ENCODE measurements around the gene FBXO21.
"Not testable (repeated sequence)": the region's sequence is repeated elsewhere in the genome, so short reads cannot be mapped to it uniquely, and the experiment has no call there.

Gene FBXO21, protein sequence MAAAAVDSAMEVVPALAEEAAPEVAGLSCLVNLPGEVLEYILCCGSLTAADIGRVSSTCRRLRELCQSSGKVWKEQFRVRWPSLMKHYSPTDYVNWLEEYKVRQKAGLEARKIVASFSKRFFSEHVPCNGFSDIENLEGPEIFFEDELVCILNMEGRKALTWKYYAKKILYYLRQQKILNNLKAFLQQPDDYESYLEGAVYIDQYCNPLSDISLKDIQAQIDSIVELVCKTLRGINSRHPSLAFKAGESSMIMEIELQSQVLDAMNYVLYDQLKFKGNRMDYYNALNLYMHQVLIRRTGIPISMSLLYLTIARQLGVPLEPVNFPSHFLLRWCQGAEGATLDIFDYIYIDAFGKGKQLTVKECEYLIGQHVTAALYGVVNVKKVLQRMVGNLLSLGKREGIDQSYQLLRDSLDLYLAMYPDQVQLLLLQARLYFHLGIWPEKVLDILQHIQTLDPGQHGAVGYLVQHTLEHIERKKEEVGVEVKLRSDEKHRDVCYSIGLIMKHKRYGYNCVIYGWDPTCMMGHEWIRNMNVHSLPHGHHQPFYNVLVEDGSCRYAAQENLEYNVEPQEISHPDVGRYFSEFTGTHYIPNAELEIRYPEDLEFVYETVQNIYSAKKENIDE

DNA sequence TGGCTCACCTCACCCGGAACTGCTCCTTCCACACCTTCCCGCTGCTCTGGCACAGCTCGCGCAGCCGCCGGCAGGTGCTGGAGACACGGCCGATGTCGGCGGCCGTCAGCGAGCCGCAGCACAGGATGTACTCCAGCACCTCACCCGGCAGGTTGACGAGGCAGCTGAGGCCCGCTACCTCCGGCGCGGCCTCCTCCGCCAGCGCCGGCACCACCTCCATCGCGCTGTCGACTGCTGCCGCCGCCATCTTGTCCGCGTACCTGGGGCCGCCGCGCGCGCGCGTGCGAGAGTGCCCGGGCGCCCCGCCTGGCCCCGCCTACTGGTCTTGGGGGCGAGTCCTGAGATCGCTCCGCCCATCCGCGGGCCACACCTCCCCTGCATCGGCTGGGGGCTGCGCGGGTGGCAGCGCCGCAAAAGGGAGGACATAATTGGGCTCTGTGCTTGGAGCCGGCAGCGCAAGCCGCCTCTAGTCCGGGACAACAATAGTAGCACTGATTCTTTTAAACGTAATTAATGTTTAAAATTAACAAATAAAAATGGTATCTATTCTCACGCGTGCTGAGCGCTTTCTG, at the start of gene FBXO21:
FBXO21 (minus strand) TSS at position 261 of the 572 bp plus-strand sequence; CDS start at position 247, 14 bp downstream.
- TF ChIP-seq Cebpa-rat (IDR thresholded peaks at IDR 0.05) = no peak
- Histone ChIP-seq H4K20me1 (peaks cover 0 to 33% (median 16%) of the 10 kb centered on the region in 11 experiments; a peak in 15 of 22 replicates), H3K4me3 (peak within 1 kb of the TSS; percentile 84 to 96 (median 91)), H3K4me1 (peaks cover 13 to 20% (median 16%) of the 10 kb centered on the region in 10 experiments), H3K9ac (peak within 1 kb of the TSS; percentile 86 to 93 (median 90)), H3K27ac (peak within 1 kb of the TSS; percentile 78 to 90 (median 84)), H3K36me3 (peaks cover 17 to 38% (median 32%) of the 10 kb centered on the region in 11 experiments), H3K4me2 (peak within 1 kb of the TSS; percentile 77 to 94 (median 89)), H3K27me3 (no peaks in the 10 kb centered on the region), H3K9me3 (replicated peaks in 1 of 11) (peaks cover 0 to 10% (median 6%) of the 10 kb centered on the region in 11 experiments; a peak in 4 of 22 replicates)

DNA sequence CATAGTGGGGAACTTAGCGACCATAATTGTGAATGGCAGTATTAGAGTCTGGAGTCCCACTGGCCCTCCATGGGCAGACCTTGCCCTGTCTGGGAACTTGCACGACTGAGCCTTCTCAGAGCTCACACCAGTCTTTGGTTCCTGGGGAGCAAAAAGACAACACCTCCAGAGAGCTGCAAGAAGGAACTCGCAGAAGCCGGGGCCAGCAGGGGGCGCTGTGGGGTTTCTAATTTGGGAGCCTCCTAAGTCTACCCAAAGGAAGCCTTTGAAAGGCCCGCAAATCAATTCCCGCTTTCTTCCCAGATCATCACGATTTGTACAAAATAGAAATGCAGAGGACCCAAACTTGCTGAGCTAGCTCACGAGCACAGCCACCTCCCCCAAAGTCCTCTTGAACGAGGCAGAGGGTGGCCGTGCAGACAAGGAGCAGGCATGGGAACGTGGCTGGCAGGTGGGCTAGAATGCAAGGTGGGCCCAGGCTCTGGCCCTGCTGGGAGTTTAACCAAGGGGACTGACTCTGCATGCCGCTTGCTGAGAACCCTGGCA, 46.3 kb upstream of the FBXO21 start:
- Histone ChIP-seq H3K4me2 (no peak overlapping the region), H4K20me1 (no peaks in the 10 kb centered on the region), H3K9me3 (replicated peaks in 1 of 11) (no peaks in the 10 kb centered on the region), H3K27ac (no peak overlapping the region), H3K4me3 (no peak overlapping the region), H3K4me1 (no peaks in the 10 kb centered on the region), H3K27me3 (no peaks in the 10 kb centered on the region), H3K9ac (no peak overlapping the region), H3K36me3 (no peaks in the 10 kb centered on the region)
- no peak for TF ChIP-seq Cebpa-rat (IDR thresholded peaks at IDR 0.05)

DNA sequence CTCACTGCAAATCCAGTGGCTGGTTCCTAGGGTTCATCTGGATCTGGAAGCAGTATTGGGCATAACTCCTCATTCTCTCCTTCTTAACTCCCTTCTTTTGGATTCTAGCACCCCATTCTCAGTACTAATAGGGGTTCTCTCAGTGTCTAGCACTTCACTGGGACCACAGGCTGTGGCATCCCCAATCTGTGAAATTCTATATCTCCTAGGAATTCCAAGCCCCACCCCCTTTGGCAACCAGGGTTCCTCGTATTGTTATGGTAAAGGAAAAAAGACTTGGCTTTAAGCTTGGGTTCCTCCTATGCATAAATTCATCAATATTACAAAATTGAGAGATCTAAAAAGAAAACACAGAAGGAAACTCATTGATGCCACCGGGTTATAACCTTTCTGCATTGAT, 45.0 kb upstream of the FBXO21 start:
- no peak for TF ChIP-seq Cebpa-rat (IDR thresholded peaks at IDR 0.05)
- Histone ChIP-seq H3K27me3 (no peaks in the 10 kb centered on the region), H3K4me1 (no peaks in the 10 kb centered on the region), H3K9ac (no peak overlapping the region), H3K36me3 (no peaks in the 10 kb centered on the region), H3K27ac (no peak overlapping the region), H4K20me1 (no peaks in the 10 kb centered on the region), H3K9me3 (replicated peaks in 1 of 11) (no peaks in the 10 kb centered on the region), H3K4me2 (no peak overlapping the region), H3K4me3 (no peak overlapping the region)

DNA sequence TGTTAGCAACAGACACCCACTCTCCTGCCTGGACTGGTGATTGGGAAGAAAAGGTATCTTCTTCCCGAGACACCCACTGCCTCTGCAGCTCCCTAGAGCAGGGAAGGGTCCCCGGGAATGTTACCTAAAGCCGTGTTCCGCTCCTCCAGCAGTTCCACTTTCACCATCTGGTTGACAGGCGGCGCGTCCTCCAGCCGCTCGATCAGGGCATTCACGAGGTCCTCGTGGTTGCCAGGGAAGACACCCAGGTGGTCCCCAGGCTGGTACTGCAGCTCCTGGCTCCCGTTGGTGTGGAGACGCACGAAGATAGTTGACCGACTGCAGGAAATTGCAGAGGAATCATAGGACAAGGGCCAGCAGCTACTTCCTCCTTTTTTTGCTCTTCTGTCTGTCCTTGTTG, 44.2 kb upstream of the FBXO21 start:
- Histone ChIP-seq H3K4me2 (no peak overlapping the region), H3K4me3 (no peak overlapping the region), H3K36me3 (no peaks in the 10 kb centered on the region), H3K4me1 (no peaks in the 10 kb centered on the region), H3K27me3 (no peaks in the 10 kb centered on the region), H4K20me1 (no peaks in the 10 kb centered on the region), H3K9me3 (replicated peaks in 1 of 11) (no peaks in the 10 kb centered on the region), H3K9ac (no peak overlapping the region), H3K27ac (no peak overlapping the region)
- TF ChIP-seq Cebpa-rat (IDR thresholded peaks at IDR 0.05) = no peak

DNA sequence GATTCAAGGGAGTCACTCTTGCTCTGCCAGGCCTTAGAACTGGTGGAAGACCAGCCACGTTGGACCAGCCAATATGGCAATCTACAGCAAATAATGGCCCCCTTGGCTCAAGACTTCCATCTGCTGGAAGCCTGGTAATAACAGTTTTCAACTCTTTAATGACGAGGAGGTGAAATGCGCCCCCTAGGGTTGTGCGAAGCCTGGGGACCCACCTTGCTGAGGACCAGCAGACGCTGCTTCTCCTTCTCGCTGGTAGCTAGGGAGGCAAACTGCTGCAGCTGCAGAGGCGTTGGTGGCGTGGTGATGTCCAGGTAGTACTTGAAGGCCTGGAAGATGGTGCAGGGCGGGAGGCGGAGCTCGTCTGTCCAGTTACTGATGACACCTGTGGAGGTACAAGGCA, 41.5 kb upstream of the FBXO21 start:
- Histone ChIP-seq H3K4me3 (no peak overlapping the region), H3K4me1 (no peaks in the 10 kb centered on the region), H4K20me1 (no peaks in the 10 kb centered on the region), H3K9ac (no peak overlapping the region), H3K27me3 (no peaks in the 10 kb centered on the region), H3K36me3 (no peaks in the 10 kb centered on the region), H3K4me2 (no peak overlapping the region), H3K27ac (no peak overlapping the region), H3K9me3 (replicated peaks in 1 of 11) (no peaks in the 10 kb centered on the region)
- TF ChIP-seq Cebpa-rat (IDR thresholded peaks at IDR 0.05) = no peak

DNA sequence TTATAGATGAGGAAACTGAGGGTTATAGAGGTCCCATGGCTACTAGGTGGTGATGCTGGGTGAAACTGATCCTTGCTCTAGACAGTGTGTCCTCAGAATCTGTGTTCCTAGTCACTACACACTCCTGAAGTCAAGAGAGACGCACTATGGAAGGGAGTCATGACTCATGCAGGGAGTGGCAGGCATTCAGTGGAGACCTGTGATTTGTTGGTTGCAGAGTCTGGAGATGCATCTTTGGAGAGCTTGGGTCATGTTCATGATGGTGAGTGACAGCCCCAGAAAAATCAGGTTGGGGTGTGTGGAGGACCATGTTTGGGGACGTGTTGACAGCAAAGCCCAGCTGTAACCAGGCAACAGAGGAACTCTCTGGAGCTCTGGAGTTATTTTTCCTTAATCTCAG, 38.0 kb upstream of the FBXO21 start:
- Histone ChIP-seq H3K4me2 (no peak overlapping the region), H3K9me3 (replicated peaks in 1 of 11) (no peaks in the 10 kb centered on the region)

DNA sequence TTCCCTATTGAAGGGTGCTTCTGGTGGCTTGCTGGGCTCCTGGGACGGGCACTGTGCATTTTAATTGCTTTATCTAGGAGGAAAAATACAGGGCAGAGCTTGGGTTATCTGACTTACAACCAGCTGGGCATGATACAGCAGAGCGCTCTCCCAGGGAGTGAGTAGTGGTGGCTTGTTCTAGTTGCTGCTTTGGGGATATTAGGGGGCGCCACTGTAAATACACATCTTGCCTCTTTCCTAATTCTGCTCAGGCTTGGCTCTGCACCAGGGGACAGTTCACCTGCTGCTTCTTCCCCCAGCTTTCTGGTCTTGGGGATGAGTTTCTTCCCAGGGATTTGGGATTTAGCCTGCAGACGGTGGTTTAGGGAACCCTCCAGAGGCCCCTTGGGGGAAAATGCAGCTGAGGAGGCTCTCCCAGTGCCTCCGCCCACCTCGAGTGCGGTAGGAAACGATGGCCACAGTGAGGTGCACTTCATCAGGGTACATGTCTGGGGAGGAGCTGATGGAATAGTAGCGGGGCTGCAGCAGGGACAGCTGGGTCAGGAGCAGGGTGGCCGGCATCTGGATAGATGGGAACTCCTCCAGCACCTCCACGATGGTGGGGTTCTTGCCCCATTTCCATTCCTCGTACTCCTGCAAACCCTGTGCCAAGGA, 36.9 kb upstream of the FBXO21 start:
- Histone ChIP-seq H3K4me1 (no peaks in the 10 kb centered on the region), H3K9ac (no peak overlapping the region), H3K36me3 (no peaks in the 10 kb centered on the region), H3K4me3 (no peak overlapping the region), H4K20me1 (no peaks in the 10 kb centered on the region), H3K9me3 (replicated peaks in 1 of 11) (no peaks in the 10 kb centered on the region), H3K27ac (no peak overlapping the region), H3K27me3 (no peaks in the 10 kb centered on the region), H3K4me2 (no peak overlapping the region)
- no peak for TF ChIP-seq Cebpa-rat (IDR thresholded peaks at IDR 0.05)

More for the DNA sequence above, 38.0 kb upstream of the FBXO21 start:
- H4K20me1 ChIP-seq = no peaks in the 10 kb centered on the region
- no peak for TF ChIP-seq Cebpa-rat (IDR thresholded peaks at IDR 0.05)
- no peaks in the 10 kb centered on the region for H3K36me3 ChIP-seq
- H3K27ac ChIP-seq = no peak overlapping the region
- H3K9ac ChIP-seq = no peak overlapping the region
- H3K27me3 ChIP-seq = no peaks in the 10 kb centered on the region
- H3K4me3 ChIP-seq = no peak overlapping the region
- no peaks in the 10 kb centered on the region for H3K4me1 ChIP-seq

DNA sequence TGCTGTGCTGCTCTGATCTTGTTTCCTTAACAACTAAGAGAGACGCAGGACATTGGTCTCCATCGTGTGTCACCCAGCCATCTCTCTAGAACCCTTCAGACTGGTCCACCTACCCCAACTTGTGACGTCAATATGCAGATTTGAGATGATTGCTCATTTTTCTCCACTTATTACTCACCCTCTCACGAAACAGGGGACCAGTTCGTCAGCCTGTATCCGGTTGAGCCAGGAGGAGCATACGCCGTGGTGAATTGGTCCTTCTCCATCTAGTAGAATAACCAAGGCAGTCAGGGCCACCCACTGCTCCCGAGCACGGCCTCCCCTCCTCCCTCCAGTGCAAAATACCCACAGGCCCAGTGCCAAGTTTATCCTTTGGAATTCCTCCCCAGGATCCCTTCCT, 36.2 kb upstream of the FBXO21 start:
- Histone ChIP-seq H3K36me3 (no peaks in the 10 kb centered on the region), H3K4me3 (no peak overlapping the region), H3K27me3 (no peaks in the 10 kb centered on the region), H3K4me2 (no peak overlapping the region), H3K9ac (no peak overlapping the region), H3K9me3 (replicated peaks in 1 of 11) (no peaks in the 10 kb centered on the region), H3K4me1 (no peaks in the 10 kb centered on the region), H4K20me1 (no peaks in the 10 kb centered on the region), H3K27ac (no peak overlapping the region)
- no peak for TF ChIP-seq Cebpa-rat (IDR thresholded peaks at IDR 0.05)

DNA sequence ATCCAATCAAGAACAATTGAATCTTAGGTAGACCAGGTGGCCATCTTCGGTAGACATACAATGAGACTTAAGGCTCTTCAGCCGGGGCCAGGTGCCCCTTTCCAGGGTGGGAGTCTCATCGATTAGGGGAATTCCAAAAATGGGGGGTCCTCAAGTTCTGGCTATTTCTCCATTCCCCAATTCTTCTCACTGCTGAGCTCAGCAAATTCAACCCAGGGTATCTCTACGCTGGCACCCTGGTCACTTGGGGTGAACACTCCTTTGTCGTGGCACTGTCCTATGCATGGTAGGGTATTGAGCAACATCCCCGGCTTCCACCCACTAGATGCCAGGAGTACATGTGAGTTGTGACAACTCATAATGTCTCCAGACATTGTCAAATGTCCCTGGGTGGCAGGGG, 34.9 kb upstream of the FBXO21 start:
- H3K27ac ChIP-seq = no peak overlapping the region
- no peaks in the 10 kb centered on the region for H3K4me1 ChIP-seq
- no peak for TF ChIP-seq Cebpa-rat (IDR thresholded peaks at IDR 0.05)
- H3K4me2 ChIP-seq = no peak overlapping the region
- H3K9ac ChIP-seq = no peak overlapping the region
- no peaks in the 10 kb centered on the region for H4K20me1 ChIP-seq
- H3K9me3 ChIP-seq (replicated peaks in 1 of 11) = no peaks in the 10 kb centered on the region
- H3K36me3 ChIP-seq = no peaks in the 10 kb centered on the region
- H3K4me3 ChIP-seq = no peak overlapping the region
- H3K27me3 ChIP-seq = no peaks in the 10 kb centered on the region

DNA sequence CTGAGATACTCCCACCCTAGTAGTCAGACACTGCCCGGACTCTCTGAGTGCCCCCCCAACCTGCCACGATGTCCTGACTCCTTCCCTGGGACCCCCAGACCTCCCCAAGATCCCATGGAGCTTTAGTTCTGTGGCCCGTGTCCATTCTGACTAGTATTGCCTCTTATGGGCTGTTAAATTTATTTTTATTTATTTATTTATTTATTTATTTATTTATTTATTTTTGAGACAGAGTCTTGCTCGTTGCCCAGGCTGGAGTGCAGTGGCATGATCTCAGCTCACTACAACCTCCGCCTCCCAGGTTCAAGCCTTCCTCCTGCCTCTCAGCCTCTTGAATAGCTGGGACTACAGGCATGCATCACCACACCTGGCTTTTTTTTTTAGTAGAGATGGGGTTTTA, 30.7 kb upstream of the FBXO21 start:
- not testable (repeated sequence) for H3K36me3 ChIP-seq; H3K9ac ChIP-seq; H3K27me3 ChIP-seq; H3K4me2 ChIP-seq; H3K4me3 ChIP-seq; H3K27ac ChIP-seq; H3K9me3 ChIP-seq (replicated peaks in 1 of 11); H3K4me1 ChIP-seq; H4K20me1 ChIP-seq

Data from BLaER1 treated with 17β-estradiol and CSF1 and Interleukin-3, amounts not matched to agents 10 nM and 100 nM (cell line).